ENCODE data around the gene FRMD4A.

- TF ChIP-seq CTCF (IDR thresholded peaks at IDR 0.05 in 4 of 5, conservative IDR thresholded peaks at IDR 0.05 in 1 of 5) (no peak), POLR2A (IDR thresholded peaks at IDR 0.05) (no peak)
Measured at GRCh38 chr10:14243221-14243620, 87.5 kb downstream of the FRMD4A start.
